Esophagus muscularis mucosa (tissue), 4 donors: Measurements from ENCODE around the gene HGD. TPM values are rescaled to one million over a fixed set of nuclear protein-coding genes. Genes with fewer than 3 reads are reported as not detected.

Source experiments
- DNase-seq: peaks from one replicate; pipeline ENCODE4 v3.0.0-alpha.2; 2017; ENCODE audit errors: extremely low spot score
- H3K27ac ChIP-seq, 4 donors: fragments of 200-600 bp; sonication (generic); replicated peaks in 1 of 4; 1 replicate in 3 of 4; 2 replicates in 1 of 4; pipeline ENCODE4 v1.5.1; 2016 to 2019; ENCODE audit warnings: mild to moderate bottlenecking in 1 of 4
- H3K27me3 ChIP-seq, 4 donors: fragments of 200-600 bp; sonication (generic); one replicate each; pipeline versions ENCODE4 v1.5.1 to v1.6.0; 2016 to 2019
- H3K36me3 ChIP-seq, 4 donors: fragments of 200-600 bp; sonication (generic); one replicate each; pipeline ENCODE4 v1.5.1; 2016 to 2019
- H3K4me1 ChIP-seq, 4 donors: fragments of 200-600 bp; sonication (generic); one replicate each; pipeline ENCODE4 v1.5.1; 2016 to 2019
- H3K4me3 ChIP-seq, 4 donors: fragments of 200-600 bp; sonication (generic); 1 replicate in 2 of 4; 2 replicates in 2 of 4; pipeline ENCODE4 v1.5.1; 2016 to 2019; ENCODE audit warnings: mild to moderate bottlenecking in 4 of 4, moderate library complexity in 1 of 4
- H3K9me3 ChIP-seq, 4 donors: fragments of 200-600 bp; sonication (generic); 1 replicate in 3 of 4; 2 replicates in 1 of 4; pipeline ENCODE4 v1.5.1; 2016 to 2019
- CTCF ChIP-seq, 3 experiments: fragments of 200-600 bp in 2 of 3; fragments of 450-650 bp in 1 of 3; sonication (generic) in 2 of 3; IDR thresholded peaks; one replicate each; pipeline ENCODE4 v1.5.1; 2017 to 2019; ENCODE audit warnings: antibody characterized with exemption in 3 of 3, mild to moderate bottlenecking in 2 of 3, moderate library complexity in 1 of 3
- EP300 ChIP-seq: sonication (generic); formaldehyde crosslinking; IDR thresholded peaks from one replicate; pipeline ENCODE4 v1.6.1; 2017; ENCODE audit warnings: antibody characterized with exemption
- POLR2A ChIP-seq: fragments of 450-650 bp; IDR thresholded peaks from one replicate; pipeline ENCODE4 v1.6.1; 2017; ENCODE audit warnings: antibody characterized with exemption, moderate library complexity, mild to moderate bottlenecking, low read depth
- POLR2AphosphoS5 ChIP-seq, 2 donors: sonication (generic); formaldehyde crosslinking; IDR thresholded peaks; one replicate each; pipeline ENCODE4 v1.6.1; 2017; ENCODE audit warnings: antibody characterized with exemption in 2 of 2
- WGBS: methylation state at CpG from one replicate; pipeline ENCODE4 v1.1.5; 2018; 5-methylcytosine and 5-hydroxymethylcytosine counted together
- intact Hi-C: fragments of 100-400 bp; cut with DNase I; formaldehyde crosslinking; loops from one replicate; pipeline ENCODE4 v1.15.1; 2023
- total RNA-seq, 4 donors: library from RNA; depleted of rRNA; stranded (reverse); fragments of >200 nt; gene quantifications; one replicate each; pipeline versions ENCODE4 v1.1.0 to v1.2.1, GENCODE V29; 2016

Gene HGD
- total RNA-seq, 4 donors from 2014 or later: 0.69 TPM; not detected in 3

- H3K36me3 ChIP-seq: peaks cover 20 to 55% (median 33%) of the 10 kb centered on the region in 4 donors
- no peak overlapping the region for H3K4me3 ChIP-seq
- 82% methylated on average over 3 of the region's 3 CpGs for WGBS
- intact Hi-C loops: no loop called here
- no peak for TF ChIP-seq EP300
- no peak for TF ChIP-seq POLR2A
- TF ChIP-seq CTCF (IDR thresholded peaks at IDR 0.05): no peak
- no peak for TF ChIP-seq POLR2AphosphoS5 (IDR thresholded peaks at IDR 0.05)
- no peaks in the 10 kb centered on the region for H3K27me3 ChIP-seq
- H3K27ac ChIP-seq: peak overlapping the region in 3 of 4 donors; percentile 26 to 30 (median 27)
- DNase-seq: no peak
- no peaks in the 10 kb centered on the region for H3K9me3 ChIP-seq
- H3K4me1 ChIP-seq: peaks cover 21 to 51% (median 49%) of the 10 kb centered on the region in 4 donors
Observed at GRCh38 chr3:120599211-120599610, 82.8 kb downstream of the HGD start.

GRCh38 chr3:120597445-120598049 lies 84.5 kb downstream of the HGD start:
- TF ChIP-seq EP300 (no peak), POLR2AphosphoS5 (IDR thresholded peaks at IDR 0.05) (no peak), CTCF (IDR thresholded peaks at IDR 0.05) (no peak), POLR2A (no peak)
- DNase-seq: no peak
- peaks cover 18 to 38% (median 26%) of the 10 kb centered on the region in 4 donors for H3K36me3 ChIP-seq
- peaks cover 21 to 51% (median 49%) of the 10 kb centered on the region in 4 donors for H3K4me1 ChIP-seq
- H3K9me3 ChIP-seq: no peaks in the 10 kb centered on the region
- no peaks in the 10 kb centered on the region for H3K27me3 ChIP-seq
- intact Hi-C loops: no loop called here
- H3K4me3 ChIP-seq: peak overlapping the region; percentile 65 to 79 (median 77)
- peak overlapping the region in 3 of 4 donors; percentile 88 to 90 (median 88) for H3K27ac ChIP-seq
- WGBS: 19% methylated on average over 1 of the region's 1 CpG

GRCh38 chr3:120596853-120597223 lies 85.2 kb downstream of the HGD start:
- no peaks in the 10 kb centered on the region for H3K27me3 ChIP-seq
- WGBS: 33% methylated on average over 3 of the region's 3 CpGs
- intact Hi-C loops: no loop called here
- H3K4me1 ChIP-seq: peaks cover 21 to 51% (median 49%) of the 10 kb centered on the region in 4 donors
- DNase-seq: no peak
- peaks cover 11 to 31% (median 19%) of the 10 kb centered on the region in 4 donors for H3K36me3 ChIP-seq
- TF ChIP-seq EP300: no peak
- TF ChIP-seq POLR2A: no peak
- TF ChIP-seq POLR2AphosphoS5 (IDR thresholded peaks at IDR 0.05): no peak
- no peak for TF ChIP-seq CTCF (IDR thresholded peaks at IDR 0.05)
- no peaks in the 10 kb centered on the region for H3K9me3 ChIP-seq
- peak overlapping the region; percentile 65 to 79 (median 77) for H3K4me3 ChIP-seq
- peak overlapping the region; percentile 87 to 90 (median 88) for H3K27ac ChIP-seq

GRCh38 chr3:120596116-120596852 lies 85.8 kb downstream of the HGD start, which contains the start of gene NDUFB4:
Gene NDUFB4 (plus strand): TSS chr3:120596336. CDS start chr3:120596360, 24 bp downstream.
- H3K4me3 ChIP-seq: peak within 1 kb of the TSS; percentile 65 to 79 (median 77)
- TF ChIP-seq POLR2AphosphoS5 (IDR thresholded peaks at IDR 0.05): peak; percentile 95 to 98
- TF ChIP-seq CTCF (IDR thresholded peaks at IDR 0.05): no peak
- no peak for TF ChIP-seq EP300
- peaks cover 6 to 26% (median 14%) of the 10 kb centered on the region in 4 donors for H3K36me3 ChIP-seq
- H3K27me3 ChIP-seq: no peaks in the 10 kb centered on the region
- peak within 1 kb of the TSS; percentile 87 to 90 (median 88) for H3K27ac ChIP-seq
- DNase-seq: peak; percentile 98
- H3K4me1 ChIP-seq: peaks cover 21 to 51% (median 49%) of the 10 kb centered on the region in 4 donors
- intact Hi-C loops: no loop called here
- WGBS: under 1% methylated on average over 31 of the region's 53 CpGs
- no peaks in the 10 kb centered on the region for H3K9me3 ChIP-seq
